ENCODE data around the gene SPIRE2. TPM values are rescaled to one million over a fixed set of nuclear protein-coding genes. Genes with fewer than 3 reads are reported as not detected.
A peak's percentile ranks its signal among the peaks of the same experiment; 100 is the strongest.
"Not testable (repeated sequence)": the region's sequence is repeated elsewhere in the genome, so short reads cannot be mapped to it uniquely, and the experiment has no call there.

SPIRE2 gene
- total and polyA plus RNA-seq, 5 donors: 1.4 to 3.1 (median 2.5) TPM

DNA sequence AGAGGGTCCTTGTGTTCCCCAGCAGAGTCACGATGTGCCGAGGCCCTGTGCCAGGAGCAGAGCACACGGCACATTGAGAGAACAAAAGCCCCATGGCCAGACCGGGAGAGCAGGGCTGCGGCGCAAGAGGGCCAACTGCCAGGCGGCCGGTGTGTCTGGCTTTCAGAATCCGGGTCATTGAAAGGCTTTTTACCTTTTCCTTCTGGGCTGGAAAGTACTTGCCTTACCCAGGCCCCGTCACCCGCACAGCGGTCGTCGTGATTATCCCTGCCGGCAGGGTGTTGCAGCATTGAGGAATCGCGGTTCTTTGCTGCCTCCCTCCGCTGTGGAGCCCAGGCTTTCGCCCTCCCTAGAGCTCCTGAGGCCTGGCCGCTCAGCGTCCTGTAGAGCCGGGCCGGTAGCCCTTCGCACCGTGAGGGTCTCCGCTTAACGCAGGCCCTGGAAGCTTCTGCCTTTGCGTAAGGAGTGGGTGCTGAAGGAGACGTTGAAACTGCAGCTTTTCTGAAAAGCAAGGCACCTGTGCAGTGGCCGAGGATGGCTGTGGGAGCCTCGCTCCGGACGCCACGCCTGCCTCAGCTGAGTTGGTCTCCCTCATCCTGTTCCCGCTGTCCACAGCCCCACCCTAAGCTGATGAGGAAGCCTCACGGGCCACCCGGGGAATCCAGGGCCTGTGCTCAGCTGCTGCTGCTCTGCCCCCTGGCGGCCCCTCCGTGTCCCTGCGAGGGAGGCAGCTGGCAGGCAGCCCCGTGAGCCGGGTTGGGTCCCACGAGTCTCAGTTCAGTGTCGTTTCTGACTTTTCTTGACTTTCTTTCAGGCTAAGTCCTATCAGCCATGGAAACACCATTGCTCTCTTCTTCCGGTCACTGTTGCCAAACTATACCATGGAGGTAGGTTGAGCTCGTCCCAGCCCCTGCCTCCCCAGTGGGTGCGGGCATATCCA lies 81.8 kb downstream of the SPIRE2 start:
- DNase-seq (peak; percentile 85 to 94 (median 92)), ATAC-seq (peak; percentile 81 to 87)
- Histone ChIP-seq H3K27me3 (ENCODE audit: control insufficient read depth, insufficient read depth) (no peaks in the 10 kb centered on the region), H3K27ac (ENCODE audit: low read length) (no peak overlapping the region), H3K4me3 (ENCODE audit: low read length) (no peak overlapping the region), H3K9me3 (ENCODE audit: control insufficient read depth, low read length) (no peaks in the 10 kb centered on the region), H3K4me1 (ENCODE audit: control insufficient read depth, insufficient read depth, low read length) (no peaks in the 10 kb centered on the region)
- intact Hi-C loops (cut with DNase I): no loop called here
- 52% methylated on average over 47 of the region's 47 CpGs for WGBS

DNA sequence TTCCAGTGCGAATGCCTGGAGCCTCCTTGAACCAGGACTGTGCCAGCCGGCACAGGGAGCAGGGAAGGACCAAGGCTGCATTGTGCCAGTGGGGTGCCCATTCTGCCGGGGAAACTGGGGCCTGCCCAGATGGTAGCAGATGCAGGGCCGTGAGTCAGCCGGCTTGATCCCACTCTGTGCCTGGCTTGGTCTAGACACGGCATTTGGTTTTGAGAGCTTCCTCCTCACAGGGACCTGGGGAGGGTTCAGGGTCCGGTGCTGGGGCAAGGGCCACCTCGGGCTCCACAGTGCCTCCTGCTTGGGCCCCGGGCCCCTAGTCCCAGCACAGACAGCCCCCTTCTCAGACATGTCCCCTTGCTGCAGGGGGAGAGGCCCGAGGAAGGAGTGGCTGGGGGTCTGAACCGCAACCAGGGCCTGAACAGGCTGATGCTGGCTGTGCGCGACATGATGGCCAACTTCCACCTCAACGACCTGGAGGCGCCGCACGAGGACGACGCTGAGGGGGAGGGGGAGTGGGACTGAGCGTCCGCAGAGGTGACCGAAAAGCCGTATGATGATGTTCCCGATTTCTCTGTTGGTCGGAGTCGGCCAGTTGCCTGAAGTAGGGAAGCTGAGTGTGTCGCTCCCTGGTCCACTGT lies 82.6 kb downstream of the SPIRE2 start:
- intact Hi-C loops (cut with DNase I): no loop called here
- Histone ChIP-seq H3K4me3 (ENCODE audit: low read length) (no peak overlapping the region), H3K9me3 (ENCODE audit: control insufficient read depth, low read length) (no peaks in the 10 kb centered on the region), H3K27me3 (ENCODE audit: control insufficient read depth, insufficient read depth) (no peaks in the 10 kb centered on the region), H3K27ac (ENCODE audit: low read length) (no peak overlapping the region), H3K4me1 (ENCODE audit: control insufficient read depth, insufficient read depth, low read length) (no peaks in the 10 kb centered on the region)
- WGBS: 92% methylated on average over 27 of the region's 27 CpGs
- ATAC-seq (peak; percentile 5 to 14), DNase-seq (no peak)

DNA sequence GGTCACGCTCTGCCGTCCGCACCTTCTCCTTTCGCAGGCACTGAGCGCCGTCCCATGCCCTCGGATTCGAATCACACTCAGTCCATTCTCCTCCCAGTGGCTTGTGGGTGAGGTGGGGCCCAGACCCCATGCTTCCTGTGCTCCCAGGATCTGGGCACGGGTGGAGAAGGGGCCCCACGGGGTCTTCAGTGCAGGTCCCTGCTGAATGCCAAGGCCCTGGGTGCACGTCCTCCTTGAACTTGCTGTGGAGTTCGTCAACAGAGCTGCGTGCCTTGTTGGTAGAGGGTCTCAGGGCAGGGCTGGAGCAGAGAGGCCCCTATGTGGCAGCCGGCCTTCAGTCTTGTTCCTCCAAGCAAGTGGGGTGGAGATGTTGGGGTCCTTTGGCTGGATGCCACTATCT lies 83.1 kb downstream of the SPIRE2 start:
- ATAC-seq: no peak
- no peaks in the 10 kb centered on the region for H3K9me3 ChIP-seq (ENCODE audit: control insufficient read depth, low read length)
- intact Hi-C loops (cut with DNase I): no loop called here
- WGBS: 93% methylated on average over 14 of the region's 14 CpGs
- no peak overlapping the region for H3K27ac ChIP-seq (ENCODE audit: low read length)
- no peak overlapping the region for H3K4me3 ChIP-seq (ENCODE audit: low read length)
- no peak for DNase-seq
- no peaks in the 10 kb centered on the region for H3K4me1 ChIP-seq (ENCODE audit: control insufficient read depth, insufficient read depth, low read length)
- no peaks in the 10 kb centered on the region for H3K27me3 ChIP-seq (ENCODE audit: control insufficient read depth, insufficient read depth)

DNA sequence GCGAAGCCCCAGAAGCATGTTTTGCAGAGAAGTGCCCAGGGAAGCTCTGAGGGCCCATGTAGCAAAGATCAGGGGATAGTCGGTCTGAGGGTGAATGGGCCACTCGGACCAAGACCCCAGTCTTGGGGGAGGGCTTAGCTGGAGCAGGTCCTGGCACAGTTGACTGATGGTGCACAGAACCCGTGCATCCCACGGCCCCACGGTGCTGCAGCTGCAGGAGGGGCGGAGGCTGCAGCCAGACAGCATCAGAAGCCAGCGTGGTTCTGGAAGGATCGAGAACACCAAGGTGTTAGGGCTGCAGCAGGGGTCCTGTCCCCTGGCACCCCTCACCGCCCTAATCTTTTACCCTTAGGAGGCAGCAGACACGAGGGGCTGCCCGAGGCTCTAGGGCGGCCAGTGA lies 83.9 kb downstream of the SPIRE2 start:
- Histone ChIP-seq H3K27me3 (ENCODE audit: control insufficient read depth, insufficient read depth) (no peaks in the 10 kb centered on the region), H3K27ac (ENCODE audit: low read length) (no peak overlapping the region), H3K9me3 (ENCODE audit: control insufficient read depth, low read length) (no peaks in the 10 kb centered on the region), H3K4me1 (ENCODE audit: control insufficient read depth, insufficient read depth, low read length) (no peaks in the 10 kb centered on the region), H3K4me3 (ENCODE audit: low read length) (no peak overlapping the region)
- DNase-seq: no peak
- WGBS: 85% methylated on average over 13 of the region's 13 CpGs
- ATAC-seq: no peak
- intact Hi-C loops (cut with DNase I): no loop called here

DNA sequence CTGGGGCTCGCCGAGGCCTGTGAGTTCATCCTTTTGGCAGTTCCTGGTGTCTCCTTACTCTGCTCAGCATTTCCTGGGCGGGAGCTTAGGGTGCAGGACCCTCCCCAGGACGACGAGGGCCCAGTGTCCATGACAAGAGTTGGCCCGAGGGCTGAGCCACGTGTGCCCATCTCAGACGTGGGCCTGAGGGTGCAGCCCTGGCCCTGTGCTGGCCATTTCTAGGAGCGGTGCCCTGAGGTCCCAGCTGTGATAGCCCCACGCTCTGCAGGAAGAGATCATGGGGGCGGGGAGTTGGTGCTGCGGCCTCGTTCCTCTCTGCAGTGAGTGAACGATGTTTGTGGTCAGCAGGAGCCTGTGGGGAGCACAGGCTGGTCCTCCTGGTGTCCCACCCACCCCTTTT lies 84.4 kb downstream of the SPIRE2 start:
- Histone ChIP-seq H3K4me1 (ENCODE audit: control insufficient read depth, insufficient read depth, low read length) (no peaks in the 10 kb centered on the region), H3K4me3 (ENCODE audit: low read length) (no peak overlapping the region), H3K27me3 (ENCODE audit: control insufficient read depth, insufficient read depth) (no peaks in the 10 kb centered on the region), H3K9me3 (ENCODE audit: control insufficient read depth, low read length) (no peaks in the 10 kb centered on the region), H3K27ac (ENCODE audit: low read length) (no peak overlapping the region)
- no peak for ATAC-seq
- no peak for DNase-seq
- intact Hi-C loops (cut with DNase I): no loop called here
- WGBS: 64% methylated on average over 14 of the region's 14 CpGs

DNA sequence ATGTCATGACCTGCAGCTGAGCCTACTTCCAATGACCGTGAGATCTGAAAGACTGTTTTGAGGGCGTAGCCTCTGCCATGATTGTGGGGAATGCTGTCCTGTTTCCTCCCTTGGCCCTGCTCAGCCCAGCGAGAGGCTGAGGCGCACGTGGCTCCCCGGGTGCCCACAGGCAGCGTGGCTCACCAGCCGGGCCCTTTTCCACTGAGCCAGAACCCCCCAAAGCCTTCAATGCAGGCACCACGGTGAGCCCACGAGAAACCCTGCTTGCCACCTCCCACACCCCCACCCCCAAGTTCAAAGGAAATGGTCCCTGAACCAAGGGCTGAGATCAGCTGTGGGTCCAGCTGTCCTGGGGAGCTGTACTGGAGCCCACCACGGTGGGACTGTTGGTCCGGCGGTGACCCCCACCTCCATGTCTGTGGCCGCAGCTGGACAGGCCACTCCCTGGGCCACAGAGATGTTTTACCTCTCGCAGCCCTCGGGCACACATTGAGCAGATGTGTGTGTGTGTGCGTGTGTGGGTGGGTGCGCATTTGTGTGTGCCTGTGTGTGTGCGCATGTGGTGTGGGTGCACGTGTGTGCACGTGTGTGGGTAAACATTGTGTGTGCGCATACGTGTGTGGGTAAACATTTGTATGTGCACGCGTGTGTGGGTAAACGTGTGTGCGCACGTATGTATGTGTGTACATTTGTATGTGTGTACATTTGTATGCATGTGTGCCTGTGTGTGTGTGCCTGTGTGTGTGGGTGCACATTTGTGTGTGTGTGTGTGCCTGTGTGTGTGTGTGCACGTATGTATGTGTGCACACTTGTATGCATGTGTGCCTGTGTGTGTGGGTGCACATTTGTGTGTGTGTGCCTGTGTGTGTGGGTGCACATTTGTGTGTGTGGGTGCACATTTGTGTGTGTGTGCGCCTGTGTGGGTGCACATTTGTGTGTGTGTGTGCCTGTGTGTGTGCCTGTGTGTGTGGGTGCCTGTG lies 85.4 kb downstream of the SPIRE2 start:
- ATAC-seq (no peak), DNase-seq (no peak)
- H3K4me3 ChIP-seq (ENCODE audit: low read length): no peak overlapping the region
- no peaks in the 10 kb centered on the region for H3K4me1 ChIP-seq (ENCODE audit: control insufficient read depth, insufficient read depth, low read length)
- no peaks in the 10 kb centered on the region for H3K9me3 ChIP-seq (ENCODE audit: control insufficient read depth, low read length)
- intact Hi-C loops (cut with DNase I): no loop called here
- 81% methylated on average over 30 of the region's 30 CpGs for WGBS
- no peaks in the 10 kb centered on the region for H3K27me3 ChIP-seq (ENCODE audit: control insufficient read depth, insufficient read depth)
- no peak overlapping the region for H3K27ac ChIP-seq (ENCODE audit: low read length)

DNA sequence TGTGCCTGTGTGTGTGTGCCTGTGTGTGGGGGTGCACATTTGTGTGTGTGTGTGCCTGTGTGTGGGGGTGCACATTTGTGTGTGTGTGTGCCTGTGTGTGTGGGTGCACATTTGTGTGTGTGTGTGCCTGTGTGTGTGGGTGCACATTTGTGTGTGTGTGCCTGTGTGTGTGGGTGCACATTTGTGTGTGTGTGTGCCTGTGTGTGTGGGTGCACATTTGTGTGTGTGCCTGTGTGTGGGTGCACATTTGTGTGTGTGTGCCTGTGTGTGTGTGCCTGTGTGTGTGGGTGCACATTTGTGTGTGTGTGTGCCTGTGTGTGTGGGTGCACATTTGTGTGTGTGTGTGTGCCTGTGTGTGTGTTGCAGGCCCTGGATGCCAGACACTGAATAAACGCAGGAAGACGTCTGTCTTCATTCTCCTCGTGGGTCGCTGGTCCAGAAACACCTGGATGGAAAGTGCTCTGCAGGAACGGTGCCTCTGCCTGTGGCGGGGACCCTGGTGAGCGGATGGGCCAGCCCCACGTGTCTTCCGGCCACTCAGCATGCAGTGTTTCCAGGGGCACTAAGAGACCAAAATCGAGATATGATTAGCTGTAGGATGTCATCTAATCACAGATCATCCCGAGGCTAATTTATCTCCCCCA lies 86.5 kb downstream of the SPIRE2 start:
- H3K9me3 ChIP-seq (ENCODE audit: control insufficient read depth, low read length); intact Hi-C loops (cut with DNase I): not testable (repeated sequence)
- 56% methylated on average over 11 of the region's 11 CpGs for WGBS

DNA sequence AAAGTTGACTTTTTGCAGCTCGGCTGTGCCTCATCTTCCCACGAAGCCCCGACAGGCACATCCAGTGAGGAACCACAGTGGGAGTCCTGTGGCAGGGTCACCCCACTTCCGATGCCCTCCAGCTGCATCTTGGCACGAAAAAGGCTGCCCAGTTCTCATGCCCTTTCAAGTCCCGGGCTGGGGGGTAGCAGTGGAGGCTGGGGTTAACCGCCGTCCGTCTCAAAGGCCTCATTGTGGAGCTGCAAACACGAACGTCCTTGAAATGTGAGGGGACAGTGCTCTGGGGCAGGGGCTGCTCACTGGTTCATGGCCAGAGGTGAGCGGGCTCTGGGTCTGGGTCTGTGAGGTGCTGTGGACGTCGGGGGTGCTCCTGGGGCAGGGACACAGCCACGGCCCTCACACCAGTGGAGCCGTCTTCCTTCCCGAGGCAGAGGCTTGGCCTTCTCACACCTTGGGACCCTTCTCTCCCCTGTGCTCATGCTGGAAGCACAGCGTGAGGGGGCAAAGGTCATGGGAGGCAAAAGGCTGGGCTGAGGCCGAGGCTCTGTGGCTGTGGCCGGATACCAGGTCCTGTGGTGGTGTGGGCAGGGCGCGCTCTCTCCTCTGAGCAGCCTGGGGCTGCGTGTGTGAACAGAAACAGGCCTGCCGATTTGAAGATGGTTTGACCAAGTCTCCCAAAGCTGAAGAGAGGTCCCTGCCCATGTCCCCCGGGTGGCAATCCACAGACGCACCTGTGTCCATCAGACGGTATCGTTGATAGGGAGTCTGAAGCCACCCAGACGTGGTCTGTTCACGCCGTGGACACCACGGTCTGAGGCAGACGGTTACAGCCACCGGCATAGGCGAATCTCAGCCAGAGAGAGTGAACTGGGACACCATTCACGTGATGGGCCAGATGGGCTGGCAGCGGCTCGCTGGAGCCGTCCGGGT lies 87.3 kb downstream of the SPIRE2 start:
- Histone ChIP-seq H3K9me3 (ENCODE audit: control insufficient read depth, low read length) (no peaks in the 10 kb centered on the region), H3K27ac (ENCODE audit: low read length) (no peak overlapping the region), H3K4me1 (ENCODE audit: control insufficient read depth, insufficient read depth, low read length) (no peaks in the 10 kb centered on the region), H3K27me3 (ENCODE audit: control insufficient read depth, insufficient read depth) (no peaks in the 10 kb centered on the region), H3K4me3 (ENCODE audit: low read length) (no peak overlapping the region)
- ATAC-seq (no peak), DNase-seq (peak in 1 of 3 donors; percentile 46)
- WGBS: 78% methylated on average over 40 of the region's 40 CpGs
- intact Hi-C loops (cut with DNase I): no loop called here

More for the DNA sequence above, 86.5 kb downstream of the SPIRE2 start:
- DNase-seq; ATAC-seq; H3K27ac ChIP-seq (ENCODE audit: low read length); H3K27me3 ChIP-seq (ENCODE audit: control insufficient read depth, insufficient read depth); H3K4me1 ChIP-seq (ENCODE audit: control insufficient read depth, insufficient read depth, low read length); H3K4me3 ChIP-seq (ENCODE audit: low read length): not testable (repeated sequence)

DNA sequence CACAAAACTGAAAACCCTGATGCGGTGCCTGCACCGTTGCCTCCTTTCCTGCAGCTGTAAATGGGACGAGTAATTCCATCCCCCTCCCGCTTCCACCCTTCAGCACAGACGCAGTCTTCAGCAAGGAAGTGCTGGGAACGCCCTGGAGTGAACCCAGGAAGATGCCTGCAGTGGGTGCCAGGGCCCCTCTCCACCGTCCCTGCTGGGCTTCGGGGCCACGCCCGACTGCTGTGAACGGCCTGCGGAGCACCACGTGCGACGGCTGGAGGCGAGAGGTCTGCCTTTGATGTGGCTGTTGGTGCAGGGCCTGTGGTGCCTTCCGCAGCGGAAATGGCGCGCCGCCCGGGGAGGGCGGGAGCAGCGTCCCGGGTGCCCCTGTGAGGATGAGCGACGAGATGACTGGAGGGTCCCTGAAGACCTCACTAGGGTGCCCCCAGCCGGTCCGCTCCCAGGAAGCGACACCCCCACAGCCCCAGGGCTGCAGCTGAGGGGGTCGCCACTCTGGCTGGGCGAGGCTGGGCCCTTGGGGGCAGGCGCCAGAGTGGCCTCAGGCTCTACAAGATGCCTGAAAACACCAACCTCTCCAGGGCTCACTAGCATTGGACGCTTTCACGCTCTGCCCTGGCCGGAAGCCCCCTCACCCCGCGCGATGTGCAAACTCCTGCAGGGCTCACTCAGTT lies 89.6 kb downstream of the SPIRE2 start:
- H3K9me3 ChIP-seq (ENCODE audit: control insufficient read depth, low read length): no peaks in the 10 kb centered on the region
- DNase-seq (peak; percentile 87 to 94 (median 94)), ATAC-seq (peak; percentile 63 to 71)
- H3K4me3 ChIP-seq (ENCODE audit: low read length): peak overlapping the region; percentile 2
- intact Hi-C loops (cut with DNase I): no loop called here
- H3K4me1 ChIP-seq (ENCODE audit: control insufficient read depth, insufficient read depth, low read length): no peaks in the 10 kb centered on the region
- no peaks in the 10 kb centered on the region for H3K27me3 ChIP-seq (ENCODE audit: control insufficient read depth, insufficient read depth)
- H3K27ac ChIP-seq (ENCODE audit: low read length): no peak overlapping the region
- under 1% methylated on average over 39 of the region's 39 CpGs for WGBS

All from right cardiac atrium (tissue), 5 donors.